Left kidney (tissue), 2 donors: ENCODE measurements around the gene GSG1L2. TPM values are rescaled to one million over a fixed set of nuclear protein-coding genes. Genes with fewer than 3 reads are reported as not detected.
"Not testable (repeated sequence)": the region's sequence is repeated elsewhere in the genome, so short reads cannot be mapped to it uniquely, and the experiment has no call there.

Experiments used
- DNase-seq: peaks from one replicate; pipeline ENCODE4 v3.0.0-alpha.2; 2013
- polyA plus RNA-seq: library from polyadenylated mRNA; unstranded; fragments of 120-200 nt; gene quantifications from one replicate; pipeline ENCODE4 v1.2.1, GENCODE V29; 2013; ENCODE audit not compliant: insufficient read length

Gene GSG1L2
- polyA plus RNA-seq, 1 donor: not detected

- DNase-seq: no peak
Observed at GRCh38 chr17:9788601-9789000, 33.3 kb downstream of the GSG1L2 start.

GRCh38 chr17:9784544-9784943 is 37.3 kb downstream of the GSG1L2 start:
- DNase-seq: no peak

- not testable (repeated sequence) for DNase-seq
Observed at GRCh38 chr17:9783465-9783864, 38.4 kb downstream of the GSG1L2 start.

GRCh38 chr17:9783050-9783449 is 38.8 kb downstream of the GSG1L2 start:
- DNase-seq: no peak

GRCh38 chr17:9780552-9780951 is 41.3 kb downstream of the GSG1L2 start:
- no peak for DNase-seq

- DNase-seq: no peak
Observed at GRCh38 chr17:9776911-9777310, 45.0 kb downstream of the GSG1L2 start.

GRCh38 chr17:9772658-9773057 is 49.2 kb downstream of the GSG1L2 start:
- DNase-seq: no peak

GRCh38 chr17:9771465-9771864 is 50.4 kb downstream of the GSG1L2 start:
- no peak for DNase-seq

- no peak for DNase-seq
Observed at GRCh38 chr17:9769036-9769695, 52.7 kb downstream of the GSG1L2 start.

GRCh38 chr17:9768381-9768934 is 53.4 kb downstream of the GSG1L2 start:
- no peak for DNase-seq

- no peak for DNase-seq
Observed at GRCh38 chr17:9767432-9767991, 54.4 kb downstream of the GSG1L2 start.

- DNase-seq: no peak
Observed at GRCh38 chr17:9766970-9767369, 54.9 kb downstream of the GSG1L2 start.

- DNase-seq: no peak
Observed at GRCh38 chr17:9765322-9765721, 56.6 kb downstream of the GSG1L2 start.

- no peak for DNase-seq
Observed at GRCh38 chr17:9763643-9764042, 58.2 kb downstream of the GSG1L2 start.

GRCh38 chr17:9760266-9760665 is 61.6 kb downstream of the GSG1L2 start:
- no peak for DNase-seq

GRCh38 chr17:9755083-9755482 is 66.8 kb downstream of the GSG1L2 start:
- no peak for DNase-seq

Other genes with a start within 250 kb of the GSG1L2 start
- 66.7 TPM for gene STX8, start 246.3 kb downstream of the GSG1L2 start, polyA plus RNA-seq
- 5.1 TPM for gene CFAP52, start 245.4 kb downstream of the GSG1L2 start, polyA plus RNA-seq
- 8.0 TPM for gene USP43, start 176.6 kb downstream of the GSG1L2 start, polyA plus RNA-seq
- gene DHRS7C, start 30.5 kb downstream of the GSG1L2 start, polyA plus RNA-seq: not detected
- not detected for gene GLP2R, start 3.8 kb upstream of the GSG1L2 start, polyA plus RNA-seq
- gene RCVRN, start 83.2 kb upstream of the GSG1L2 start, polyA plus RNA-seq: not detected